Muscle layer of duodenum (tissue), 2 donors: Measurements from ENCODE around the gene PGPEP1.

Experiments used
- H3K27ac ChIP-seq: one replicate; pipeline ENCODE4 v1.7.0; 2013; ENCODE audit warnings: mild to moderate bottlenecking, low read length
- H3K27me3 ChIP-seq: one replicate; pipeline ENCODE4 v1.7.0; 2013; ENCODE audit warnings: low read depth, mild to moderate bottlenecking, control low read depth, low read length
- H3K36me3 ChIP-seq, 2 donors: one replicate each; pipeline ENCODE4 v1.7.0; 2013; ENCODE audit warnings: low read length in 2 of 2, control low read depth in 1 of 2, mild to moderate bottlenecking in 1 of 2; ENCODE audit not compliant: insufficient read depth in 2 of 2, control insufficient read depth in 1 of 2
- H3K4me1 ChIP-seq, 2 donors: one replicate each; pipeline ENCODE4 v1.7.0; 2013; ENCODE audit warnings: low read length in 2 of 2, mild to moderate bottlenecking in 2 of 2, control low read depth in 1 of 2, moderate library complexity in 1 of 2; ENCODE audit not compliant: insufficient read depth in 2 of 2, control insufficient read depth in 1 of 2
- H3K4me3 ChIP-seq, 2 donors: one replicate each; pipeline ENCODE4 v1.7.0; 2013; ENCODE audit warnings: low read length in 2 of 2, low read depth in 1 of 2, mild to moderate bottlenecking in 1 of 2
- H3K9me3 ChIP-seq, 2 donors: one replicate each; pipeline ENCODE4 v1.7.0; 2013; ENCODE audit warnings: low read length in 2 of 2, control low read depth in 1 of 2, mild to moderate bottlenecking in 1 of 2; ENCODE audit not compliant: control insufficient read depth in 1 of 2
- donor health status: healthy.

PGPEP1 gene

GRCh38 chr19:18416778-18417249 is 76.4 kb downstream of the PGPEP1 start:
- Histone ChIP-seq H3K4me1 (peaks cover 13 to 62% of the 10 kb centered on the region in 2 donors), H3K4me3 (peak overlapping the region; percentile 55 to 72), H3K27me3 (peaks cover 6% of the 10 kb centered on the region), H3K36me3 (no peaks in the 10 kb centered on the region), H3K9me3 (no peaks in the 10 kb centered on the region), H3K27ac (peak overlapping the region; percentile 87)

GRCh38 chr19:18417250-18418028 is 77.0 kb downstream of the PGPEP1 start:
- Histone ChIP-seq H3K4me1 (peaks cover 13 to 62% of the 10 kb centered on the region in 2 donors), H3K36me3 (no peaks in the 10 kb centered on the region), H3K27me3 (peaks cover 6% of the 10 kb centered on the region), H3K4me3 (peak overlapping the region; percentile 55 to 72), H3K27ac (peak overlapping the region; percentile 87), H3K9me3 (no peaks in the 10 kb centered on the region)

GRCh38 chr19:18418029-18418482 is 77.7 kb downstream of the PGPEP1 start:
- H3K4me3 ChIP-seq, result peak overlapping the region in 1 of 2 donors; percentile 72
- H3K4me1 ChIP-seq, result peaks cover 13 to 62% of the 10 kb centered on the region in 2 donors

GRCh38 chr19:18418483-18419194 is 78.2 kb downstream of the PGPEP1 start:
- Histone ChIP-seq H3K9me3 (no peaks in the 10 kb centered on the region), H3K4me1 (peaks cover 13 to 64% of the 10 kb centered on the region in 2 donors), H3K36me3 (no peaks in the 10 kb centered on the region), H3K27me3 (peaks cover 6% of the 10 kb centered on the region), H3K27ac (peak overlapping the region; percentile 51), H3K4me3 (peak overlapping the region; percentile 46 to 72)

More at GRCh38 chr19:18418029-18418482, 77.7 kb downstream of the PGPEP1 start:
- Histone ChIP-seq H3K36me3 (no peaks in the 10 kb centered on the region), H3K9me3 (no peaks in the 10 kb centered on the region), H3K27me3 (peaks cover 6% of the 10 kb centered on the region), H3K27ac (peak overlapping the region; percentile 51)

GRCh38 chr19:18419195-18419698 is 78.8 kb downstream of the PGPEP1 start, which contains the start of gene SSBP4:
SSBP4 (plus strand) TSS chr19:18419398; CDS start chr19:18419649, 251 bp downstream.
- peak within 1 kb of the TSS; percentile 51 for H3K27ac ChIP-seq
- H3K4me3 ChIP-seq, result peak within 1 kb of the TSS; percentile 46 to 72
- no peaks in the 10 kb centered on the region for H3K9me3 ChIP-seq
- H3K4me1 ChIP-seq, result peaks cover 13 to 66% of the 10 kb centered on the region in 2 donors
- no peaks in the 10 kb centered on the region for H3K36me3 ChIP-seq
- H3K27me3 ChIP-seq, result peaks cover 6% of the 10 kb centered on the region
